22Rv1 (cell line): ENCODE measurements around the gene HSPA9.

Experiments used
- CTCF ChIP-seq: fragments of 450-650 bp; IDR thresholded peaks from 2 replicates; pipeline ENCODE4 v1.5.1; 2017; ENCODE audit warnings: mild to moderate bottlenecking
- ZFX ChIP-seq: fragments of 450-650 bp; IDR thresholded peaks from 2 replicates; pipeline ENCODE4 v1.6.1; 2017; ENCODE audit warnings: antibody characterized with exemption, borderline replicate concordance

- TF ChIP-seq ZFX: no peak
- TF ChIP-seq CTCF: no peak
These were observed 8.9 kb upstream of the HSPA9 start for GRCh38 chr5:138583984-138584637.
